WTC11 (cell line): ENCODE data around the gene RNF6. TPM values are rescaled to one million over a fixed set of nuclear protein-coding genes. Genes with fewer than 3 reads are reported as not detected.

ENCODE experiments used
- ATF6 ChIP-seq: sonication (generic); formaldehyde crosslinking; IDR thresholded peaks from 2 replicates; pipeline ENCODE4 v1.8.1; 2023; ENCODE audit warnings: mild to moderate bottlenecking, missing genetic modification reagents
- CBFB ChIP-seq: sonication (generic); formaldehyde crosslinking; IDR thresholded peaks from 2 replicates; pipeline ENCODE4 v1.8.1; 2022; ENCODE audit warnings: mild to moderate bottlenecking, low read depth, missing genetic modification reagents
- ETV6 ChIP-seq: sonication (generic); formaldehyde crosslinking; IDR thresholded peaks from 2 replicates; pipeline ENCODE4 v1.8.1; 2022; ENCODE audit warnings: mild to moderate bottlenecking, missing genetic modification reagents
- FOXK1 ChIP-seq: sonication (generic); formaldehyde crosslinking; IDR thresholded peaks from 2 replicates; pipeline ENCODE4 v1.8.0; 2022; ENCODE audit warnings: mild to moderate bottlenecking, moderate library complexity, missing genetic modification reagents
- FOXP4 ChIP-seq: sonication (generic); formaldehyde crosslinking; IDR thresholded peaks from 2 replicates; pipeline ENCODE4 v1.8.0; 2022; ENCODE audit warnings: mild to moderate bottlenecking, missing genetic modification reagents
- MYBL2 ChIP-seq: sonication (generic); formaldehyde crosslinking; IDR thresholded peaks from 2 replicates; pipeline ENCODE4 v1.8.1; 2023; ENCODE audit warnings: mild to moderate bottlenecking, moderate library complexity, missing genetic modification reagents
- NFATC4 ChIP-seq: fragments of 250-450 bp; sonication (Bioruptor Pico); IDR thresholded peaks from 2 replicates; pipeline ENCODE4 v1.9.0; 2021; ENCODE audit warnings: mild to moderate bottlenecking
- NR2C2 ChIP-seq: sonication (generic); formaldehyde crosslinking; IDR thresholded peaks from 2 replicates; pipeline ENCODE4 v1.8.0; 2022; ENCODE audit warnings: mild to moderate bottlenecking, missing genetic modification reagents
- NR3C1 ChIP-seq: sonication (generic); formaldehyde crosslinking; conservative IDR thresholded peaks from 2 replicates; pipeline ENCODE4 v1.8.1; 2023; ENCODE audit warnings: low read depth, mild to moderate bottlenecking, missing genetic modification reagents
- SP1 ChIP-seq: sonication (generic); formaldehyde crosslinking; conservative IDR thresholded peaks from 2 replicates; pipeline ENCODE4 v1.8.1; 2022; ENCODE audit warnings: missing genetic modification reagents
- ZNF138 ChIP-seq: sonication (generic); formaldehyde crosslinking; conservative IDR thresholded peaks from 2 replicates; pipeline ENCODE4 v1.8.1; 2022; ENCODE audit warnings: mild to moderate bottlenecking, moderate library complexity, missing genetic modification reagents
- ZNF263 ChIP-seq: sonication (generic); formaldehyde crosslinking; IDR thresholded peaks from 2 replicates; pipeline ENCODE4 v1.8.1; 2022; ENCODE audit warnings: low read depth, mild to moderate bottlenecking, moderate library complexity, missing genetic modification reagents
- total RNA-seq: library from RNA; stranded (reverse); gene quantifications from 3 replicates; pipeline ENCODE4 v1.2.3, GENCODE V29; 2021
- TF ChIP-seq, protein P1 (sequence below): sonication (generic); formaldehyde crosslinking; IDR thresholded peaks from 2 replicates; pipeline ENCODE4 v1.8.1; 2023; ENCODE audit warnings: mild to moderate bottlenecking, moderate library complexity, missing genetic modification reagents
- TF ChIP-seq, protein P2 (sequence below): fragments of 250-450 bp; sonication (Bioruptor Pico); IDR thresholded peaks from 2 replicates; pipeline ENCODE4 v2.1.2; 2022; ENCODE audit warnings: mild to moderate bottlenecking, moderate library complexity
- TF ChIP-seq, protein P3 (sequence below): fragments of 250-450 bp; sonication (Bioruptor Pico); conservative IDR thresholded peaks from 2 replicates; pipeline ENCODE4 v1.9.0; 2021; ENCODE audit warnings: mild to moderate bottlenecking
- TF ChIP-seq, protein P4 (sequence below): sonication (generic); formaldehyde crosslinking; IDR thresholded peaks from 2 replicates; pipeline ENCODE4 v1.8.1; 2023; ENCODE audit warnings: mild to moderate bottlenecking, missing genetic modification reagents, borderline replicate concordance
- TF ChIP-seq, protein P5 (sequence below): sonication (generic); formaldehyde crosslinking; IDR thresholded peaks from 2 replicates; pipeline ENCODE4 v1.8.1; 2022; ENCODE audit warnings: mild to moderate bottlenecking, moderate library complexity, missing genetic modification reagents
- TF ChIP-seq, protein P6 (sequence below): fragments of 250-450 bp; sonication (Bioruptor Pico); IDR thresholded peaks from 2 replicates; pipeline ENCODE4 v1.8.0; 2021; ENCODE audit warnings: mild to moderate bottlenecking
- TF ChIP-seq, protein P7 (sequence below): fragments of 250-450 bp; sonication (Bioruptor Pico); IDR thresholded peaks from 2 replicates; pipeline ENCODE4 v1.9.0; 2021; ENCODE audit warnings: mild to moderate bottlenecking

RNF6 gene
- total RNA-seq, 1 experiment from 2014 or later, result 16.2 TPM

DNA sequence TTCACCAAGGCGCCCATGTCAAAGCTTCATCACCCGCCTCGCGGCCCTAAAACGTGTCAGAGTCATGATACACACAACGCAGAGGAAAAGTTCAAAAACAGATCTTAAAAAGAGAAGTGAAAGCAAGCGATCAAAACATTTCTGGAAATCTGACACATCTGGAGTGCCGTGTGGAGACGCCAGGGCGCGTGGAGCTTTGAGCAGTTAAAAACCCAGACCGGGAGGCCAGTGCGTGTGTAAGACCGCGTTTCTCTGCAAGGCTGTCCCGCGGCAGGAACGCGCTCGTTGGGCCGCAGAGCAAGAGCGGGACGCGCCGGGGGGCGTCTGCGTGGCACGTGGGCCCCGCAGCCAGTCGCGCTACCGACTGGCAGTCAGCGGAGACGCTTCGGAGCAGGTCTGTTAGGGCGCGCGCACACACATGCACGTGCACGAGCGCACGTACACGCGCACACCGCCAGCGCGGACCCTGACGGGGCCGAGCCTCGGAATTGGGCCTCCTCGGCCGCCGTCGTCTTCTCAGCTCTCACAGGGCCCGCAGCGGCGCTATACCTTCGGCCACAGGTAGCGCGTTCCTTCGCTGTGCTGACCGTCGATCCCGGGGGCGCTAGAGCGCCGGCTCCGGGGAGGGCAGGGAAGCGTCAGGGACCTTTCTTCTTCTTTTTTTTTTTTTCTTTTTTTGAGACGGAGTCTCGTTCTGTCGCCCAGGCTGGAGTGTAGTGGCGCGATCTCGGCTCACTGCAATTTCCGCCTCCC lies 35.8 kb downstream of the RNF6 start (continued):
- TF ChIP-seq, protein P1, sequence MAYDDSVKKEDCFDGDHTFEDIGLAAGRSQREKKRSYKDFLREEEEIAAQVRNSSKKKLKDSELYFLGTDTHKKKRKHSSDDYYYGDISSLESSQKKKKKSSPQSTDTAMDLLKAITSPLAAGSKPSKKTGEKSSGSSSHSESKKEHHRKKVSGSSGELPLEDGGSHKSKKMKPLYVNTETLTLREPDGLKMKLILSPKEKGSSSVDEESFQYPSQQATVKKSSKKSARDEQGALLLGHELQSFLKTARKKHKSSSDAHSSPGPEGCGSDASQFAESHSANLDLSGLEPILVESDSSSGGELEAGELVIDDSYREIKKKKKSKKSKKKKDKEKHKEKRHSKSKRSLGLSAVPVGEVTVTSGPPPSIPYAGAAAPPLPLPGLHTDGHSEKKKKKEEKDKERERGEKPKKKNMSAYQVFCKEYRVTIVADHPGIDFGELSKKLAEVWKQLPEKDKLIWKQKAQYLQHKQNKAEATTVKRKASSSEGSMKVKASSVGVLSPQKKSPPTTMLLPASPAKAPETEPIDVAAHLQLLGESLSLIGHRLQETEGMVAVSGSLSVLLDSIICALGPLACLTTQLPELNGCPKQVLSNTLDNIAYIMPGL, result peak; percentile 80
- TF ChIP-seq, protein P2, sequence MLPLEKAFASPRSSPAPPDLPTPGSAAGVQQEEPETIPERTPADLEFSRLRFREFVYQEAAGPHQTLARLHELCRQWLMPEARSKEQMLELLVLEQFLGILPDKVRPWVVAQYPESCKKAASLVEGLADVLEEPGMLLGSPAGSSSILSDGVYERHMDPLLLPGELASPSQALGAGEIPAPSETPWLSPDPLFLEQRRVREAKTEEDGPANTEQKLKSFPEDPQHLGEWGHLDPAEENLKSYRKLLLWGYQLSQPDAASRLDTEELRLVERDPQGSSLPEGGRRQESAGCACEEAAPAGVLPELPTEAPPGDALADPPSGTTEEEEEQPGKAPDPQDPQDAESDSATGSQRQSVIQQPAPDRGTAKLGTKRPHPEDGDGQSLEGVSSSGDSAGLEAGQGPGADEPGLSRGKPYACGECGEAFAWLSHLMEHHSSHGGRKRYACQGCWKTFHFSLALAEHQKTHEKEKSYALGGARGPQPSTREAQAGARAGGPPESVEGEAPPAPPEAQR (CRISPR knock-in tag), result peak; percentile 79; the same call in 1 of the 2 replicates
- TF ChIP-seq ZNF138 (CRISPR knock-in tag) (no peak), NR2C2 (CRISPR knock-in tag) (0 out of 2 replicates have a peak, but pooled peaks have one; percentile 46), ZNF263 (no peak), ETV6 (peak; percentile 70; the same call in 1 of the 2 replicates), MYBL2 (CRISPR knock-in tag) (peak; percentile 65; the same call in 1 of the 2 replicates), FOXK1 (CRISPR knock-in tag) (peak; percentile 87), ATF6 (CRISPR knock-in tag) (no peak), NR3C1 (CRISPR knock-in tag) (no peak), NFATC4 (CRISPR knock-in tag) (no peak), SP1 (CRISPR knock-in tag) (peak; percentile 73), FOXP4 (CRISPR knock-in tag) (peak; percentile 87), CBFB (no peak)
- TF ChIP-seq, protein P3, sequence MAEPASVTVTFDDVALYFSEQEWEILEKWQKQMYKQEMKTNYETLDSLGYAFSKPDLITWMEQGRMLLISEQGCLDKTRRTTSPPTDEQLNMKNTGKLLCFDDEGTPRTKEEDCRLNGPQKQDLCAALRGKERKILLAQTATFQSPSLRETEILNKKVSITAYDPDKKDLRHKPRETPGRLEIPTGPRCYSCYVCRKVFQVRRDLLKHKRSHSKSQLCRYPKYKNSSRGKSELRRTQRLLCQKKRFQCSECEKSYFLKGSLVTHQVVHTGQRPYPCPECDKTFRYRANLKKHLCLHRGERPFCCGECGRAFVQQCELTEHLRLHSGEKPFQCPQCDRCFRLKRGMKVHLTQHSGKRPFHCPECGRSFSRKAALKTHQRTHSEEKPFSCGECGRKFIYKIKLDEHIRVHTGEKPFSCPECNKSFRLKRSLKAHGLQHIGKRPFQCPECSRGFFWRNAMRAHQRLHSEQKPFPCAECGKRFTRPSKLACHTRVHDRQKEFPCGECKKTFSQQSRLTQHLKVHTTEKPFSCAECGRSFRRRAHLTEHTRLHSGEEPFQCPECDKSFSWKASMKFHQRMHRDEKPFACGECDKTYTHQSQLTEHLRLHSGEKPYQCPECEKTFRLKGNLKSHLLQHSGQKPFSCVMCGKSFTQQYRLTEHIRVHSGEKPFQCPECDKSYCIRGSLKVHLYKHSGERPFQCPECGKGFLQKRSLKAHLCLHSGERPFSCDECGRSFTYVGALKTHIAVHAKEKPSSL (CRISPR knock-in tag), result no peak
- TF ChIP-seq, protein P4, sequence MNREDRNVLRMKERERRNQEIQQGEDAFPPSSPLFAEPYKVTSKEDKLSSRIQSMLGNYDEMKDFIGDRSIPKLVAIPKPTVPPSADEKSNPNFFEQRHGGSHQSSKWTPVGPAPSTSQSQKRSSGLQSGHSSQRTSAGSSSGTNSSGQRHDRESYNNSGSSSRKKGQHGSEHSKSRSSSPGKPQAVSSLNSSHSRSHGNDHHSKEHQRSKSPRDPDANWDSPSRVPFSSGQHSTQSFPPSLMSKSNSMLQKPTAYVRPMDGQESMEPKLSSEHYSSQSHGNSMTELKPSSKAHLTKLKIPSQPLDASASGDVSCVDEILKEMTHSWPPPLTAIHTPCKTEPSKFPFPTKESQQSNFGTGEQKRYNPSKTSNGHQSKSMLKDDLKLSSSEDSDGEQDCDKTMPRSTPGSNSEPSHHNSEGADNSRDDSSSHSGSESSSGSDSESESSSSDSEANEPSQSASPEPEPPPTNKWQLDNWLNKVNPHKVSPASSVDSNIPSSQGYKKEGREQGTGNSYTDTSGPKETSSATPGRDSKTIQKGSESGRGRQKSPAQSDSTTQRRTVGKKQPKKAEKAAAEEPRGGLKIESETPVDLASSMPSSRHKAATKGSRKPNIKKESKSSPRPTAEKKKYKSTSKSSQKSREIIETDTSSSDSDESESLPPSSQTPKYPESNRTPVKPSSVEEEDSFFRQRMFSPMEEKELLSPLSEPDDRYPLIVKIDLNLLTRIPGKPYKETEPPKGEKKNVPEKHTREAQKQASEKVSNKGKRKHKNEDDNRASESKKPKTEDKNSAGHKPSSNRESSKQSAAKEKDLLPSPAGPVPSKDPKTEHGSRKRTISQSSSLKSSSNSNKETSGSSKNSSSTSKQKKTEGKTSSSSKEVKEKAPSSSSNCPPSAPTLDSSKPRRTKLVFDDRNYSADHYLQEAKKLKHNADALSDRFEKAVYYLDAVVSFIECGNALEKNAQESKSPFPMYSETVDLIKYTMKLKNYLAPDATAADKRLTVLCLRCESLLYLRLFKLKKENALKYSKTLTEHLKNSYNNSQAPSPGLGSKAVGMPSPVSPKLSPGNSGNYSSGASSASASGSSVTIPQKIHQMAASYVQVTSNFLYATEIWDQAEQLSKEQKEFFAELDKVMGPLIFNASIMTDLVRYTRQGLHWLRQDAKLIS (CRISPR knock-in tag), result no peak
- TF ChIP-seq, protein P5, sequence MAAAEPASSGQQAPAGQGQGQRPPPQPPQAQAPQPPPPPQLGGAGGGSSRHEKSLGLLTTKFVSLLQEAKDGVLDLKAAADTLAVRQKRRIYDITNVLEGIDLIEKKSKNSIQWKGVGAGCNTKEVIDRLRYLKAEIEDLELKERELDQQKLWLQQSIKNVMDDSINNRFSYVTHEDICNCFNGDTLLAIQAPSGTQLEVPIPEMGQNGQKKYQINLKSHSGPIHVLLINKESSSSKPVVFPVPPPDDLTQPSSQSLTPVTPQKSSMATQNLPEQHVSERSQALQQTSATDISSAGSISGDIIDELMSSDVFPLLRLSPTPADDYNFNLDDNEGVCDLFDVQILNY (CRISPR knock-in tag), result peak; percentile 43; the same call in 1 of the 2 replicates
- TF ChIP-seq, protein P6, sequence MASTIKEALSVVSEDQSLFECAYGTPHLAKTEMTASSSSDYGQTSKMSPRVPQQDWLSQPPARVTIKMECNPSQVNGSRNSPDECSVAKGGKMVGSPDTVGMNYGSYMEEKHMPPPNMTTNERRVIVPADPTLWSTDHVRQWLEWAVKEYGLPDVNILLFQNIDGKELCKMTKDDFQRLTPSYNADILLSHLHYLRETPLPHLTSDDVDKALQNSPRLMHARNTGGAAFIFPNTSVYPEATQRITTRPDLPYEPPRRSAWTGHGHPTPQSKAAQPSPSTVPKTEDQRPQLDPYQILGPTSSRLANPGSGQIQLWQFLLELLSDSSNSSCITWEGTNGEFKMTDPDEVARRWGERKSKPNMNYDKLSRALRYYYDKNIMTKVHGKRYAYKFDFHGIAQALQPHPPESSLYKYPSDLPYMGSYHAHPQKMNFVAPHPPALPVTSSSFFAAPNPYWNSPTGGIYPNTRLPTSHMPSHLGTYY (CRISPR knock-in tag), result peak; percentile 77; the same call in 1 of the 2 replicates
- TF ChIP-seq, protein P7, sequence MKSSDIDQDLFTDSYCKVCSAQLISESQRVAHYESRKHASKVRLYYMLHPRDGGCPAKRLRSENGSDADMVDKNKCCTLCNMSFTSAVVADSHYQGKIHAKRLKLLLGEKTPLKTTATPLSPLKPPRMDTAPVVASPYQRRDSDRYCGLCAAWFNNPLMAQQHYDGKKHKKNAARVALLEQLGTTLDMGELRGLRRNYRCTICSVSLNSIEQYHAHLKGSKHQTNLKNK (CRISPR knock-in tag), result no peak
